ENCODE results near the gene SHB. TPM values are rescaled to one million over a fixed set of nuclear protein-coding genes. Genes with fewer than 3 reads are reported as not detected.

SHB gene
- polyA plus RNA-seq, 1 donor (not counting 4 experiments of a cell fraction or from before 2014, with no cell fraction given), result 10.9 TPM

GRCh38 chr9:38037981-38038306 is 31.1 kb downstream of the SHB start:
- no peak for FAIRE-seq
- H3K9me1 ChIP-seq (ENCODE audit: control insufficient read depth, extremely low read depth, insufficient read depth, low read length), result peaks cover 14% of the 10 kb centered on the region
- H3K4me2 ChIP-seq (ENCODE audit: control insufficient read depth, extremely low read depth, insufficient read depth, low read depth, low read length), result peak overlapping the region; percentile 12
- H3K4me1 ChIP-seq (ENCODE audit: control insufficient read depth, extremely low read depth, insufficient read depth, low read length), result peaks cover 92% of the 10 kb centered on the region
- H3K4me3 ChIP-seq (ENCODE audit: control insufficient read depth in 2 of 3, extremely low read depth in 1 of 3, insufficient read depth in 2 of 3, low read depth in 1 of 3, low read length in 3 of 3), result no peak overlapping the region
- dilution Hi-C loops (cut with MboI; ENCODE audit: extremely low pct_ligation_motif_present, low sequenced_read_pairs), result no loop called here
- H3K79me2 ChIP-seq (ENCODE audit: control insufficient read depth, insufficient read depth, low read length), result peaks cover 84% of the 10 kb centered on the region
- H3K36me3 ChIP-seq (ENCODE audit: control insufficient read depth in 2 of 2, extremely low read depth in 1 of 2, insufficient read depth in 2 of 2, low read length in 2 of 2), result no peaks in the 10 kb centered on the region
- no peak overlapping the region for H3K9ac ChIP-seq (ENCODE audit: control insufficient read depth, extremely low read depth, insufficient read depth, low read length)
- no peaks in the 10 kb centered on the region for H3K9me3 ChIP-seq (ENCODE audit: control insufficient read depth, low read depth, low read length)
- H3K27ac ChIP-seq (ENCODE audit: control insufficient read depth, insufficient read depth, low read length), result no peak overlapping the region
- H4K20me1 ChIP-seq (ENCODE audit: control insufficient read depth, extremely low read depth, insufficient read depth, low read length), result no peaks in the 10 kb centered on the region
- no peak for DNase-seq (ENCODE audit: low read depth, low spot score)
- no peak overlapping the region for H2AFZ ChIP-seq (ENCODE audit: control insufficient read depth, low read length)
- no peaks in the 10 kb centered on the region for H3K27me3 ChIP-seq (ENCODE audit: control insufficient read depth, extremely low read depth, insufficient read depth, low read length)
- TF ChIP-seq EZH2 (IDR thresholded peaks at IDR 0.05; ENCODE audit: low read length), result no peak
- no peak for TF ChIP-seq CTCF (optimal IDR thresholded peaks at IDR 0.05 in 1 of 3, IDR thresholded peaks at IDR 0.05 in 1 of 3, conservative IDR thresholded peaks at IDR 0.05 in 1 of 3; ENCODE audit: extremely low read depth in 1 of 3, insufficient read depth in 2 of 3, low read length in 3 of 3)

GRCh38 chr9:38036359-38037084 is 32.5 kb downstream of the SHB start:
- TF ChIP-seq EZH2 (IDR thresholded peaks at IDR 0.05; ENCODE audit: low read length), result no peak
- TF ChIP-seq CTCF (optimal IDR thresholded peaks at IDR 0.05 in 1 of 3, IDR thresholded peaks at IDR 0.05 in 1 of 3, conservative IDR thresholded peaks at IDR 0.05 in 1 of 3; ENCODE audit: extremely low read depth in 1 of 3, insufficient read depth in 2 of 3, low read length in 3 of 3), result no peak
- peaks cover 11% of the 10 kb centered on the region for H3K9me1 ChIP-seq (ENCODE audit: control insufficient read depth, extremely low read depth, insufficient read depth, low read length)
- H3K27ac ChIP-seq (ENCODE audit: control insufficient read depth, insufficient read depth, low read length), result peak overlapping the region; percentile 82
- peak overlapping the region; percentile 56 for H3K9ac ChIP-seq (ENCODE audit: control insufficient read depth, extremely low read depth, insufficient read depth, low read length)
- H4K20me1 ChIP-seq (ENCODE audit: control insufficient read depth, extremely low read depth, insufficient read depth, low read length), result no peaks in the 10 kb centered on the region
- H3K27me3 ChIP-seq (ENCODE audit: control insufficient read depth, extremely low read depth, insufficient read depth, low read length), result no peaks in the 10 kb centered on the region
- FAIRE-seq (peak; percentile 51), DNase-seq (ENCODE audit: low read depth, low spot score) (peak; percentile 54)
- peaks cover 86% of the 10 kb centered on the region for H3K79me2 ChIP-seq (ENCODE audit: control insufficient read depth, insufficient read depth, low read length)
- H2AFZ ChIP-seq (ENCODE audit: control insufficient read depth, low read length), result no peak overlapping the region
- dilution Hi-C loops (cut with MboI; ENCODE audit: extremely low pct_ligation_motif_present, low sequenced_read_pairs), result no loop called here
- H3K9me3 ChIP-seq (ENCODE audit: control insufficient read depth, low read depth, low read length), result no peaks in the 10 kb centered on the region
- peak overlapping the region in 2 of 3 experiments; percentile 26 for H3K4me3 ChIP-seq (ENCODE audit: control insufficient read depth in 2 of 3, extremely low read depth in 1 of 3, insufficient read depth in 2 of 3, low read depth in 1 of 3, low read length in 3 of 3)
- peak overlapping the region; percentile 76 for H3K4me2 ChIP-seq (ENCODE audit: control insufficient read depth, extremely low read depth, insufficient read depth, low read depth, low read length)
- no peaks in the 10 kb centered on the region for H3K36me3 ChIP-seq (ENCODE audit: control insufficient read depth in 2 of 2, extremely low read depth in 1 of 2, insufficient read depth in 2 of 2, low read length in 2 of 2)
- peaks cover 92% of the 10 kb centered on the region for H3K4me1 ChIP-seq (ENCODE audit: control insufficient read depth, extremely low read depth, insufficient read depth, low read length)
